ENCODE measurements around the gene ASPRV1. TPM values are rescaled to one million over a fixed set of nuclear protein-coding genes. Genes with fewer than 3 reads are reported as not detected.

Gene ASPRV1
- total and polyA plus RNA-seq, 12 donors: 0.61 to 5.6 (median 1.9) TPM

- H3K4me3 ChIP-seq: peak overlapping the region in 1 of 4 donors; percentile 69
- intact Hi-C loops (cut with DNase I): loop anchor here (5.0 to 10.0 kb wide), 4 partner anchors 149 to 231 kb away; no protein-coding TSS in a partner anchor
- 40 to 52% (median 49%) methylated on average over 2 of the region's 2 CpGs for WGBS, 4 donors
- TF ChIP-seq, protein P1, sequence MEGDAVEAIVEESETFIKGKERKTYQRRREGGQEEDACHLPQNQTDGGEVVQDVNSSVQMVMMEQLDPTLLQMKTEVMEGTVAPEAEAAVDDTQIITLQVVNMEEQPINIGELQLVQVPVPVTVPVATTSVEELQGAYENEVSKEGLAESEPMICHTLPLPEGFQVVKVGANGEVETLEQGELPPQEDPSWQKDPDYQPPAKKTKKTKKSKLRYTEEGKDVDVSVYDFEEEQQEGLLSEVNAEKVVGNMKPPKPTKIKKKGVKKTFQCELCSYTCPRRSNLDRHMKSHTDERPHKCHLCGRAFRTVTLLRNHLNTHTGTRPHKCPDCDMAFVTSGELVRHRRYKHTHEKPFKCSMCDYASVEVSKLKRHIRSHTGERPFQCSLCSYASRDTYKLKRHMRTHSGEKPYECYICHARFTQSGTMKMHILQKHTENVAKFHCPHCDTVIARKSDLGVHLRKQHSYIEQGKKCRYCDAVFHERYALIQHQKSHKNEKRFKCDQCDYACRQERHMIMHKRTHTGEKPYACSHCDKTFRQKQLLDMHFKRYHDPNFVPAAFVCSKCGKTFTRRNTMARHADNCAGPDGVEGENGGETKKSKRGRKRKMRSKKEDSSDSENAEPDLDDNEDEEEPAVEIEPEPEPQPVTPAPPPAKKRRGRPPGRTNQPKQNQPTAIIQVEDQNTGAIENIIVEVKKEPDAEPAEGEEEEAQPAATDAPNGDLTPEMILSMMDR (IDR thresholded peaks at IDR 0.05): no peak
- TF ChIP-seq POLR2A (IDR thresholded peaks at IDR 0.05): no peak
- peaks cover 0 to 8% of the 10 kb centered on the region in 2 donors for H3K36me3 ChIP-seq (replicated peaks in 1 of 2)
- no peaks in the 10 kb centered on the region for H3K9me3 ChIP-seq (replicated peaks in 1 of 3)
- H3K27ac ChIP-seq: peak overlapping the region in 2 of 5 donors; percentile 87 to 90
- DNase-seq: no peak
- no peaks in the 10 kb centered on the region for H3K27me3 ChIP-seq
- peaks cover 6 to 29% of the 10 kb centered on the region in 2 donors for H3K4me1 ChIP-seq (replicated peaks in 1 of 2)
Observed at GRCh38 chr2:69916106-69916505, 45.3 kb downstream of the ASPRV1 start.

DNA sequence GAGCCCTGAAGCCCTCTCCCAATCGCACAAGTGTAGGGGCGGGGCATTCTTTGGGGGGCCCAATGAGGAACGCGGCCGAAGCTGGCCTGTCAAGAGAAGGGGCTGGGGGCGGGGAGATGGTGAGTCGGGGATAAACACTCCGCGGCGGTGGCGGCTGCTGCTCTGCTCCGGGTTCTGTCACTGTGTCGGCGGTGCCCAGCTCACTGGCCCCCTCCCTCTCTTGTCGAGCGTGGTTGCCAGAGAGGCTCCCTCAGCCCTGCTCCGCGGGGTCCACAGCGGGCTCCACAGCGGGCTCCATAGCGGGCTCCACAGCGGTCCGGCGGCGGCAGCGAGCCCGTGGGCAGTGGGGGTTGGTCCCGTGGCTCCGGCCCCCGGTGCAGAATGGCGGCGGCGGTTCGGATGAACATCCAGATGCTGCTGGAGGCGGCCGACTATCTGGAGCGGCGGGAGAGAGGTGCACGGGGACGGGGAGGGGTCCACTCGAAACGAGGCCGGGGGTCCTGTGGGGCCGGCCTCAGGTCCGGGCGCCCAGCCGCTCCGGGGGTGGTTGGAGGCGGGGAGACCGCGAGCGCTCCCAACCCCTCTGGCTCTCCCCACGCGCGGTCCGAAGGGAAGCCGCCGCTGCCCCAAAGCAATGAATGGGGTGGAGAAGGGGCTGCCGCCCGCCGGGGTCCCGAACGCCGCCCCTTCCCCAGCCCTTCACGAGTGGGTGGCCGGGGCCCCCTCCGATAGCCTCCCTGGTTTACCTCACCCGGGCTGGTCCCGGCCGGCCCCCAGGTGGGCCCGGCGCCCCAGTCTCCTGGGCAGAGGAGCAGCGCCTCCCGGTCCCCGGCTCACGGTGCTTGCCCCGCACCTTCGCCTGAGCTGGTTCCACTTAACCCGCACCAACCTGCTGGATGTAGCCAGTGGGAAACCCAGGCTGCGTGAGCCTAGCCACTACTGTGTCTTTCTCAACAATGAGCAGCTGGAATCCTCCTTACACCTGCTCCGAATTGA, 46.2 kb downstream of the ASPRV1 start, which contains the start of gene MXD1:
Gene MXD1, plus strand, starts transcription at position 160 of the 996 bp plus-strand sequence. Its CDS starts 222 bp downstream, at position 382.
- Histone ChIP-seq H3K27ac (peak within 1 kb of the TSS; percentile 88 to 99 (median 95)), H3K36me3 (replicated peaks in 1 of 2) (peaks cover 0 to 7% of the 10 kb centered on the region in 2 donors), H3K27me3 (no peaks in the 10 kb centered on the region), H3K9me3 (replicated peaks in 1 of 3) (no peaks in the 10 kb centered on the region), H3K4me3 (peak within 1 kb of the TSS; percentile 29 to 72 (median 65)), H3K4me1 (replicated peaks in 1 of 2) (peaks cover 6 to 29% of the 10 kb centered on the region in 2 donors)
- peak in 5 of 7 donors; percentile 31 to 62 (median 44) for DNase-seq
- WGBS, 4 donors: 0 to 2% (median 1%) methylated on average over 28 to 81 of the region's 81 CpGs
- TF ChIP-seq POLR2A (IDR thresholded peaks at IDR 0.05): peak; percentile 90 to 97
- TF ChIP-seq, protein P1 (IDR thresholded peaks at IDR 0.05): no peak
- intact Hi-C loops (cut with DNase I): loop anchor here (5.0 to 10.0 kb wide), 4 partner anchors 150 to 232 kb away; no protein-coding TSS in a partner anchor

- H3K36me3 ChIP-seq (replicated peaks in 1 of 2): peaks cover 0 to 14% of the 10 kb centered on the region in 2 donors
- H3K27me3 ChIP-seq: no peaks in the 10 kb centered on the region
- WGBS, 4 donors: 0 to 1% (median 0%) methylated on average over 19 to 56 of the region's 56 CpGs
- peak overlapping the region; percentile 88 to 99 (median 95) for H3K27ac ChIP-seq
- peak overlapping the region in 3 of 4 donors; percentile 8 to 70 (median 47) for H3K4me3 ChIP-seq
- peak; percentile 100 for DNase-seq
- peaks cover 6 to 29% of the 10 kb centered on the region in 2 donors for H3K4me1 ChIP-seq (replicated peaks in 1 of 2)
- intact Hi-C loops (cut with DNase I): loop anchor here in 1 of 2 donors (10.0 kb wide), 2 partner anchors 150 to 230 kb away; no protein-coding TSS in a partner anchor
- H3K9me3 ChIP-seq (replicated peaks in 1 of 3): no peaks in the 10 kb centered on the region
- TF ChIP-seq POLR2A (IDR thresholded peaks at IDR 0.05): peak; percentile 78 to 79
- TF ChIP-seq, protein P1 (IDR thresholded peaks at IDR 0.05): peak in 2 of 6 experiments; percentile 4 to 9
Observed at GRCh38 chr2:69914164-69914949, 47.1 kb downstream of the ASPRV1 start.
